ENCODE results near the gene PANK3.

Gene PANK3

GRCh38 chr5:168531191-168531590 lies 48.0 kb downstream of the PANK3 start:
- no peak overlapping the region for H3K27ac ChIP-seq (ENCODE audit: low read length)
- TF ChIP-seq EZH2phosphoT487 (IDR thresholded peaks at IDR 0.05; ENCODE audit: low read depth) (no peak), CTCF (IDR thresholded peaks at IDR 0.05; ENCODE audit: low read depth, low read length) (no peak)
- H3K9me3 ChIP-seq (ENCODE audit: insufficient read depth, low read length), result no peaks in the 10 kb centered on the region
- H4K20me1 ChIP-seq (ENCODE audit: insufficient read depth, low read length), result no peaks in the 10 kb centered on the region
- H3K36me3 ChIP-seq (replicated peaks; ENCODE audit: low read depth, low read length), result peaks cover 25% of the 10 kb centered on the region
- no peak overlapping the region for H2AFZ ChIP-seq (ENCODE audit: low read depth, low read length)
- H3K79me2 ChIP-seq (ENCODE audit: low read length), result no peaks in the 10 kb centered on the region
- H3K9ac ChIP-seq (ENCODE audit: low read length), result no peak overlapping the region
- no peaks in the 10 kb centered on the region for H3K27me3 ChIP-seq (ENCODE audit: low read depth, low read length)
- H3K4me1 ChIP-seq (ENCODE audit: low read length), result no peaks in the 10 kb centered on the region
- H3K4me3 ChIP-seq (ENCODE audit: low read length), result no peak overlapping the region
- no peak overlapping the region for H3K4me2 ChIP-seq (ENCODE audit: low read length)

- H3K9ac ChIP-seq (ENCODE audit: low read length), result no peak overlapping the region
- H3K4me2 ChIP-seq (ENCODE audit: low read length), result no peak overlapping the region
- H2AFZ ChIP-seq (ENCODE audit: low read depth, low read length), result no peak overlapping the region
- no peaks in the 10 kb centered on the region for H3K27me3 ChIP-seq (ENCODE audit: low read depth, low read length)
- no peaks in the 10 kb centered on the region for H4K20me1 ChIP-seq (ENCODE audit: insufficient read depth, low read length)
- H3K9me3 ChIP-seq (ENCODE audit: insufficient read depth, low read length), result no peaks in the 10 kb centered on the region
- TF ChIP-seq CTCF (IDR thresholded peaks at IDR 0.05; ENCODE audit: low read depth, low read length) (no peak), EZH2phosphoT487 (IDR thresholded peaks at IDR 0.05; ENCODE audit: low read depth) (no peak)
- no peak overlapping the region for H3K27ac ChIP-seq (ENCODE audit: low read length)
- peaks cover 30% of the 10 kb centered on the region for H3K36me3 ChIP-seq (replicated peaks; ENCODE audit: low read depth, low read length)
- no peak overlapping the region for H3K4me3 ChIP-seq (ENCODE audit: low read length)
- no peaks in the 10 kb centered on the region for H3K79me2 ChIP-seq (ENCODE audit: low read length)
- no peaks in the 10 kb centered on the region for H3K4me1 ChIP-seq (ENCODE audit: low read length)
Observed at GRCh38 chr5:168530621-168531150, 48.5 kb downstream of the PANK3 start.

GRCh38 chr5:168529374-168530234 lies 49.6 kb downstream of the PANK3 start:
- H3K4me2 ChIP-seq (ENCODE audit: low read length), result no peak overlapping the region
- TF ChIP-seq CTCF (IDR thresholded peaks at IDR 0.05; ENCODE audit: low read depth, low read length) (no peak), EZH2phosphoT487 (IDR thresholded peaks at IDR 0.05; ENCODE audit: low read depth) (no peak)
- no peak overlapping the region for H2AFZ ChIP-seq (ENCODE audit: low read depth, low read length)
- no peaks in the 10 kb centered on the region for H4K20me1 ChIP-seq (ENCODE audit: insufficient read depth, low read length)
- H3K9ac ChIP-seq (ENCODE audit: low read length), result no peak overlapping the region
- H3K27ac ChIP-seq (ENCODE audit: low read length), result no peak overlapping the region
- no peaks in the 10 kb centered on the region for H3K9me3 ChIP-seq (ENCODE audit: insufficient read depth, low read length)
- peaks cover 31% of the 10 kb centered on the region for H3K36me3 ChIP-seq (replicated peaks; ENCODE audit: low read depth, low read length)
- H3K79me2 ChIP-seq (ENCODE audit: low read length), result no peaks in the 10 kb centered on the region
- H3K4me1 ChIP-seq (ENCODE audit: low read length), result no peaks in the 10 kb centered on the region
- H3K4me3 ChIP-seq (ENCODE audit: low read length), result no peak overlapping the region
- H3K27me3 ChIP-seq (ENCODE audit: low read depth, low read length), result no peaks in the 10 kb centered on the region

GRCh38 chr5:168528521-168529373 lies 50.4 kb downstream of the PANK3 start, which contains the start of gene FBLL1:
FBLL1 (plus strand) TSS chr5:168529305; CDS start chr5:168529505, 200 bp downstream.
- Histone ChIP-seq H3K9ac (ENCODE audit: low read length) (no peak within 1 kb of the TSS), H4K20me1 (ENCODE audit: insufficient read depth, low read length) (no peaks in the 10 kb centered on the region), H3K4me3 (ENCODE audit: low read length) (no peak within 1 kb of the TSS), H3K36me3 (replicated peaks; ENCODE audit: low read depth, low read length) (peaks cover 31% of the 10 kb centered on the region), H3K27ac (ENCODE audit: low read length) (no peak within 1 kb of the TSS), H3K27me3 (ENCODE audit: low read depth, low read length) (no peaks in the 10 kb centered on the region), H3K4me1 (ENCODE audit: low read length) (no peaks in the 10 kb centered on the region), H3K79me2 (ENCODE audit: low read length) (no peaks in the 10 kb centered on the region), H2AFZ (ENCODE audit: low read depth, low read length) (no peak within 1 kb of the TSS), H3K9me3 (ENCODE audit: insufficient read depth, low read length) (no peaks in the 10 kb centered on the region), H3K4me2 (ENCODE audit: low read length) (no peak within 1 kb of the TSS)
- TF ChIP-seq EZH2phosphoT487 (IDR thresholded peaks at IDR 0.05; ENCODE audit: low read depth) (no peak), CTCF (IDR thresholded peaks at IDR 0.05; ENCODE audit: low read depth, low read length) (no peak)

Data from OCI-LY3 (cell line).